ENCODE results near the gene GRIK4. TPM values are rescaled to one million over a fixed set of nuclear protein-coding genes. Genes with fewer than 3 reads are reported as not detected.

Gene GRIK4
- polyA plus RNA-seq, 2 donors = 0.09 to 0.12 TPM

GRCh38 chr11:120532832-120533196 lies 21.3 kb downstream of the GRIK4 start:
- no peak overlapping the region for H3K27ac ChIP-seq (ENCODE audit: low read depth in 2 of 2, low read length in 1 of 2)
- H3K27me3 ChIP-seq (ENCODE audit: control insufficient read depth in 1 of 2, insufficient read depth in 2 of 2, low read length in 2 of 2) = no peaks in the 10 kb centered on the region
- H3K36me3 ChIP-seq (ENCODE audit: control insufficient read depth in 2 of 2, insufficient read depth in 2 of 2, low read length in 1 of 2) = no peaks in the 10 kb centered on the region
- H3K9me3 ChIP-seq (ENCODE audit: control insufficient read depth in 2 of 2, insufficient read depth in 1 of 2, low read depth in 1 of 2, low read length in 1 of 2) = peaks cover 0 to 3% of the 10 kb centered on the region in 2 donors
- H3K4me1 ChIP-seq (ENCODE audit: control insufficient read depth in 2 of 2, insufficient read depth in 2 of 2, low read length in 1 of 2) = peaks cover 0 to 2% of the 10 kb centered on the region in 2 donors
- 51% methylated on average over 5 of the region's 5 CpGs for WGBS, 2 donors
- no peak overlapping the region for H3K4me3 ChIP-seq (ENCODE audit: low read depth in 1 of 2, low read length in 2 of 2)

- peaks cover 0 to 2% of the 10 kb centered on the region in 2 donors for H3K4me1 ChIP-seq (ENCODE audit: control insufficient read depth in 2 of 2, insufficient read depth in 2 of 2, low read length in 1 of 2)
- 77 to 81% methylated on average over 13 of the region's 13 CpGs for WGBS, 2 donors
Observed at GRCh38 chr11:120536091-120536796, 24.7 kb downstream of the GRIK4 start.

GRCh38 chr11:120536797-120537169 lies 25.2 kb downstream of the GRIK4 start:
- Histone ChIP-seq H3K4me3 (ENCODE audit: low read depth in 1 of 2, low read length in 2 of 2) (no peak overlapping the region), H3K27ac (ENCODE audit: low read depth in 2 of 2, low read length in 1 of 2) (no peak overlapping the region), H3K36me3 (ENCODE audit: control insufficient read depth in 2 of 2, insufficient read depth in 2 of 2, low read length in 1 of 2) (no peaks in the 10 kb centered on the region), H3K4me1 (ENCODE audit: control insufficient read depth in 2 of 2, insufficient read depth in 2 of 2, low read length in 1 of 2) (peaks cover 0 to 2% of the 10 kb centered on the region in 2 donors), H3K9me3 (ENCODE audit: control insufficient read depth in 2 of 2, insufficient read depth in 1 of 2, low read depth in 1 of 2, low read length in 1 of 2) (peaks cover 0 to 2% of the 10 kb centered on the region in 2 donors), H3K27me3 (ENCODE audit: control insufficient read depth in 1 of 2, insufficient read depth in 2 of 2, low read length in 2 of 2) (no peaks in the 10 kb centered on the region)
- 85 to 92% methylated on average over 11 of the region's 11 CpGs for WGBS, 2 donors

More at GRCh38 chr11:120536091-120536796, 24.7 kb downstream of the GRIK4 start:
- H3K36me3 ChIP-seq (ENCODE audit: control insufficient read depth in 2 of 2, insufficient read depth in 2 of 2, low read length in 1 of 2) = no peaks in the 10 kb centered on the region
- peaks cover 0 to 2% of the 10 kb centered on the region in 2 donors for H3K9me3 ChIP-seq (ENCODE audit: control insufficient read depth in 2 of 2, insufficient read depth in 1 of 2, low read depth in 1 of 2, low read length in 1 of 2)
- H3K4me3 ChIP-seq (ENCODE audit: low read depth in 1 of 2, low read length in 2 of 2) = no peak overlapping the region
- no peak overlapping the region for H3K27ac ChIP-seq (ENCODE audit: low read depth in 2 of 2, low read length in 1 of 2)
- H3K27me3 ChIP-seq (ENCODE audit: control insufficient read depth in 1 of 2, insufficient read depth in 2 of 2, low read length in 2 of 2) = no peaks in the 10 kb centered on the region

GRCh38 chr11:120537996-120538395 lies 26.4 kb downstream of the GRIK4 start:
- Histone ChIP-seq H3K4me3 (ENCODE audit: low read depth in 1 of 2, low read length in 2 of 2) (no peak overlapping the region), H3K9me3 (ENCODE audit: control insufficient read depth in 2 of 2, insufficient read depth in 1 of 2, low read depth in 1 of 2, low read length in 1 of 2) (peaks cover 0 to 2% of the 10 kb centered on the region in 2 donors), H3K27me3 (ENCODE audit: control insufficient read depth in 1 of 2, insufficient read depth in 2 of 2, low read length in 2 of 2) (no peaks in the 10 kb centered on the region), H3K27ac (ENCODE audit: low read depth in 2 of 2, low read length in 1 of 2) (no peak overlapping the region), H3K4me1 (ENCODE audit: control insufficient read depth in 2 of 2, insufficient read depth in 2 of 2, low read length in 1 of 2) (no peaks in the 10 kb centered on the region), H3K36me3 (ENCODE audit: control insufficient read depth in 2 of 2, insufficient read depth in 2 of 2, low read length in 1 of 2) (no peaks in the 10 kb centered on the region)
- WGBS, 2 donors = 93 to 94% methylated on average over 12 of the region's 12 CpGs

- Histone ChIP-seq H3K27me3 (ENCODE audit: control insufficient read depth in 1 of 2, insufficient read depth in 2 of 2, low read length in 2 of 2) (no peaks in the 10 kb centered on the region), H3K9me3 (ENCODE audit: control insufficient read depth in 2 of 2, insufficient read depth in 1 of 2, low read depth in 1 of 2, low read length in 1 of 2) (peaks cover 0 to 2% of the 10 kb centered on the region in 2 donors), H3K4me1 (ENCODE audit: control insufficient read depth in 2 of 2, insufficient read depth in 2 of 2, low read length in 1 of 2) (no peaks in the 10 kb centered on the region), H3K27ac (ENCODE audit: low read depth in 2 of 2, low read length in 1 of 2) (no peak overlapping the region), H3K36me3 (ENCODE audit: control insufficient read depth in 2 of 2, insufficient read depth in 2 of 2, low read length in 1 of 2) (no peaks in the 10 kb centered on the region), H3K4me3 (ENCODE audit: low read depth in 1 of 2, low read length in 2 of 2) (no peak overlapping the region)
- WGBS, 2 donors = 82 to 83% methylated on average over 2 of the region's 2 CpGs
Observed at GRCh38 chr11:120538707-120539106, 27.2 kb downstream of the GRIK4 start.

GRCh38 chr11:120539667-120540369 lies 28.3 kb downstream of the GRIK4 start:
- Histone ChIP-seq H3K27me3 (ENCODE audit: control insufficient read depth in 1 of 2, insufficient read depth in 2 of 2, low read length in 2 of 2) (no peaks in the 10 kb centered on the region), H3K9me3 (ENCODE audit: control insufficient read depth in 2 of 2, insufficient read depth in 1 of 2, low read depth in 1 of 2, low read length in 1 of 2) (peaks cover 0 to 2% of the 10 kb centered on the region in 2 donors), H3K36me3 (ENCODE audit: control insufficient read depth in 2 of 2, insufficient read depth in 2 of 2, low read length in 1 of 2) (no peaks in the 10 kb centered on the region), H3K4me1 (ENCODE audit: control insufficient read depth in 2 of 2, insufficient read depth in 2 of 2, low read length in 1 of 2) (no peaks in the 10 kb centered on the region), H3K4me3 (ENCODE audit: low read depth in 1 of 2, low read length in 2 of 2) (no peak overlapping the region), H3K27ac (ENCODE audit: low read depth in 2 of 2, low read length in 1 of 2) (no peak overlapping the region)
- WGBS, 2 donors = 75 to 83% methylated on average over 9 of the region's 9 CpGs

GRCh38 chr11:120540744-120541465 lies 29.4 kb downstream of the GRIK4 start:
- H3K4me1 ChIP-seq (ENCODE audit: control insufficient read depth in 2 of 2, insufficient read depth in 2 of 2, low read length in 1 of 2) = peaks cover 0 to 1% of the 10 kb centered on the region in 2 donors
- no peak overlapping the region for H3K4me3 ChIP-seq (ENCODE audit: low read depth in 1 of 2, low read length in 2 of 2)
- no peak overlapping the region for H3K27ac ChIP-seq (ENCODE audit: low read depth in 2 of 2, low read length in 1 of 2)
- H3K36me3 ChIP-seq (ENCODE audit: control insufficient read depth in 2 of 2, insufficient read depth in 2 of 2, low read length in 1 of 2) = no peaks in the 10 kb centered on the region
- H3K27me3 ChIP-seq (ENCODE audit: control insufficient read depth in 1 of 2, insufficient read depth in 2 of 2, low read length in 2 of 2) = no peaks in the 10 kb centered on the region
- peaks cover 0 to 2% of the 10 kb centered on the region in 2 donors for H3K9me3 ChIP-seq (ENCODE audit: control insufficient read depth in 2 of 2, insufficient read depth in 1 of 2, low read depth in 1 of 2, low read length in 1 of 2)
- 58 to 68% methylated on average over 8 of the region's 8 CpGs for WGBS, 2 donors

- WGBS, 2 donors = 83 to 84% methylated on average over 6 of the region's 6 CpGs
- Histone ChIP-seq H3K9me3 (ENCODE audit: control insufficient read depth in 2 of 2, insufficient read depth in 1 of 2, low read depth in 1 of 2, low read length in 1 of 2) (peaks cover 0 to 2% of the 10 kb centered on the region in 2 donors), H3K27me3 (ENCODE audit: control insufficient read depth in 1 of 2, insufficient read depth in 2 of 2, low read length in 2 of 2) (no peaks in the 10 kb centered on the region), H3K36me3 (ENCODE audit: control insufficient read depth in 2 of 2, insufficient read depth in 2 of 2, low read length in 1 of 2) (no peaks in the 10 kb centered on the region), H3K27ac (ENCODE audit: low read depth in 2 of 2, low read length in 1 of 2) (no peak overlapping the region), H3K4me3 (ENCODE audit: low read depth in 1 of 2, low read length in 2 of 2) (no peak overlapping the region), H3K4me1 (ENCODE audit: control insufficient read depth in 2 of 2, insufficient read depth in 2 of 2, low read length in 1 of 2) (peaks cover 8 to 17% of the 10 kb centered on the region in 2 donors)
Observed at GRCh38 chr11:120543521-120544215, 32.1 kb downstream of the GRIK4 start.

- H3K27ac ChIP-seq (ENCODE audit: low read depth in 2 of 2, low read length in 1 of 2) = no peak overlapping the region
- H3K4me1 ChIP-seq (ENCODE audit: control insufficient read depth in 2 of 2, insufficient read depth in 2 of 2, low read length in 1 of 2) = peaks cover 8 to 17% of the 10 kb centered on the region in 2 donors
- no peak overlapping the region for H3K4me3 ChIP-seq (ENCODE audit: low read depth in 1 of 2, low read length in 2 of 2)
- 67 to 74% methylated on average over 7 of the region's 7 CpGs for WGBS, 2 donors
- H3K36me3 ChIP-seq (ENCODE audit: control insufficient read depth in 2 of 2, insufficient read depth in 2 of 2, low read length in 1 of 2) = no peaks in the 10 kb centered on the region
- H3K9me3 ChIP-seq (ENCODE audit: control insufficient read depth in 2 of 2, insufficient read depth in 1 of 2, low read depth in 1 of 2, low read length in 1 of 2) = peaks cover 0 to 2% of the 10 kb centered on the region in 2 donors
- H3K27me3 ChIP-seq (ENCODE audit: control insufficient read depth in 1 of 2, insufficient read depth in 2 of 2, low read length in 2 of 2) = no peaks in the 10 kb centered on the region
Observed at GRCh38 chr11:120545813-120546212, 34.3 kb downstream of the GRIK4 start.
